ENCODE measurements around the gene NSMCE1. TPM values are rescaled to one million over a fixed set of nuclear protein-coding genes. Genes with fewer than 3 reads are reported as not detected.
"Not testable (repeated sequence)": the region's sequence is repeated elsewhere in the genome, so short reads cannot be mapped to it uniquely, and the experiment has no call there.

Gene NSMCE1
- total and polyA plus RNA-seq, 4 donors = 50.4 to 76.9 (median 66.8) TPM

- Histone ChIP-seq H3K36me3 (ENCODE audit: control insufficient read depth, insufficient read depth, low read length) (no peaks in the 10 kb centered on the region), H3K27me3 (ENCODE audit: control insufficient read depth, insufficient read depth, low read length) (no peaks in the 10 kb centered on the region), H3K4me3 (ENCODE audit: low read depth, low read length) (peak within 1 kb of the TSS; percentile 95), H3K9me3 (ENCODE audit: control insufficient read depth, insufficient read depth, low read length) (no peaks in the 10 kb centered on the region), H3K4me1 (ENCODE audit: control insufficient read depth, insufficient read depth, low read length) (peaks cover 17% of the 10 kb centered on the region), H3K27ac (ENCODE audit: low read depth, low read length) (peak within 1 kb of the TSS; percentile 99)
- 0% methylated on average over 70 of the region's 70 CpGs for WGBS (ENCODE audit: insufficient coverage)
- DNase-seq (ENCODE audit: low read depth in 4 of 6, low spot score in 6 of 6) = peak; percentile 99 to 100 (median 100)
Measured at GRCh38 chr16:27203507-27204311, 64.9 kb downstream of the NSMCE1 start, which contains the start of gene KDM8. KDM8 (plus strand) TSS chr16:27203526; CDS start chr16:27210124, 6,598 bp downstream.

GRCh38 chr16:27202923-27203506, 65.6 kb downstream of the NSMCE1 start:
- H3K36me3 ChIP-seq (ENCODE audit: control insufficient read depth, insufficient read depth, low read length) = no peaks in the 10 kb centered on the region
- peak overlapping the region; percentile 95 for H3K4me3 ChIP-seq (ENCODE audit: low read depth, low read length)
- no peaks in the 10 kb centered on the region for H3K27me3 ChIP-seq (ENCODE audit: control insufficient read depth, insufficient read depth, low read length)
- 27% methylated on average over 18 of the region's 19 CpGs for WGBS (ENCODE audit: insufficient coverage)
- H3K4me1 ChIP-seq (ENCODE audit: control insufficient read depth, insufficient read depth, low read length) = peaks cover 17% of the 10 kb centered on the region
- no peaks in the 10 kb centered on the region for H3K9me3 ChIP-seq (ENCODE audit: control insufficient read depth, insufficient read depth, low read length)
- H3K27ac ChIP-seq (ENCODE audit: low read depth, low read length) = peak overlapping the region; percentile 99
- DNase-seq (ENCODE audit: low read depth in 4 of 6, low spot score in 6 of 6) = no peak

GRCh38 chr16:27200914-27201313, 67.7 kb downstream of the NSMCE1 start:
- H3K4me3 ChIP-seq (ENCODE audit: low read depth, low read length); H3K9me3 ChIP-seq (ENCODE audit: control insufficient read depth, insufficient read depth, low read length); H3K27ac ChIP-seq (ENCODE audit: low read depth, low read length); DNase-seq (ENCODE audit: low read depth in 4 of 6, low spot score in 6 of 6); H3K36me3 ChIP-seq (ENCODE audit: control insufficient read depth, insufficient read depth, low read length); H3K27me3 ChIP-seq (ENCODE audit: control insufficient read depth, insufficient read depth, low read length): not testable (repeated sequence)
- peaks cover 17% of the 10 kb centered on the region for H3K4me1 ChIP-seq (ENCODE audit: control insufficient read depth, insufficient read depth, low read length)
- WGBS (ENCODE audit: insufficient coverage) = no CpG with 5 or more reads among the region's 3 CpGs

- Histone ChIP-seq H3K4me3 (ENCODE audit: low read depth, low read length) (no peak overlapping the region), H3K36me3 (ENCODE audit: control insufficient read depth, insufficient read depth, low read length) (no peaks in the 10 kb centered on the region), H3K27me3 (ENCODE audit: control insufficient read depth, insufficient read depth, low read length) (no peaks in the 10 kb centered on the region), H3K9me3 (ENCODE audit: control insufficient read depth, insufficient read depth, low read length) (no peaks in the 10 kb centered on the region), H3K27ac (ENCODE audit: low read depth, low read length) (no peak overlapping the region), H3K4me1 (ENCODE audit: control insufficient read depth, insufficient read depth, low read length) (peaks cover 15% of the 10 kb centered on the region)
- no peak for DNase-seq (ENCODE audit: low read depth in 4 of 6, low spot score in 6 of 6)
- WGBS (ENCODE audit: insufficient coverage) = no CpG with 5 or more reads among the region's 1 CpG
Measured at GRCh38 chr16:27199736-27200135, 68.8 kb downstream of the NSMCE1 start.

- no peaks in the 10 kb centered on the region for H3K27me3 ChIP-seq (ENCODE audit: control insufficient read depth, insufficient read depth, low read length)
Measured at GRCh38 chr16:27199235-27199586, 69.4 kb downstream of the NSMCE1 start.

GRCh38 chr16:27198451-27199234, 69.9 kb downstream of the NSMCE1 start:
- Histone ChIP-seq H3K27me3 (ENCODE audit: control insufficient read depth, insufficient read depth, low read length) (no peaks in the 10 kb centered on the region), H3K9me3 (ENCODE audit: control insufficient read depth, insufficient read depth, low read length) (no peaks in the 10 kb centered on the region), H3K4me1 (ENCODE audit: control insufficient read depth, insufficient read depth, low read length) (peaks cover 5% of the 10 kb centered on the region), H3K4me3 (ENCODE audit: low read depth, low read length) (no peak overlapping the region), H3K36me3 (ENCODE audit: control insufficient read depth, insufficient read depth, low read length) (no peaks in the 10 kb centered on the region), H3K27ac (ENCODE audit: low read depth, low read length) (no peak overlapping the region)
- DNase-seq (ENCODE audit: low read depth in 4 of 6, low spot score in 6 of 6) = no peak
- WGBS (ENCODE audit: insufficient coverage) = 88% methylated on average over 11 of the region's 12 CpGs

More at GRCh38 chr16:27199235-27199586, 69.4 kb downstream of the NSMCE1 start:
- Histone ChIP-seq H3K4me3 (ENCODE audit: low read depth, low read length) (no peak overlapping the region), H3K9me3 (ENCODE audit: control insufficient read depth, insufficient read depth, low read length) (no peaks in the 10 kb centered on the region), H3K36me3 (ENCODE audit: control insufficient read depth, insufficient read depth, low read length) (no peaks in the 10 kb centered on the region), H3K4me1 (ENCODE audit: control insufficient read depth, insufficient read depth, low read length) (peaks cover 10% of the 10 kb centered on the region), H3K27ac (ENCODE audit: low read depth, low read length) (no peak overlapping the region)
- WGBS (ENCODE audit: insufficient coverage) = 93% methylated on average over 2 of the region's 3 CpGs
- DNase-seq (ENCODE audit: low read depth in 4 of 6, low spot score in 6 of 6) = no peak

- WGBS (ENCODE audit: insufficient coverage) = 89% methylated on average over 4 of the region's 4 CpGs
- no peaks in the 10 kb centered on the region for H3K4me1 ChIP-seq (ENCODE audit: control insufficient read depth, insufficient read depth, low read length)
- DNase-seq (ENCODE audit: low read depth in 4 of 6, low spot score in 6 of 6) = no peak
Measured at GRCh38 chr16:27197004-27197403, 71.6 kb downstream of the NSMCE1 start.

GRCh38 chr16:27195941-27196595, 72.5 kb downstream of the NSMCE1 start:
- Histone ChIP-seq H3K9me3 (ENCODE audit: control insufficient read depth, insufficient read depth, low read length) (no peaks in the 10 kb centered on the region), H3K4me1 (ENCODE audit: control insufficient read depth, insufficient read depth, low read length) (no peaks in the 10 kb centered on the region), H3K4me3 (ENCODE audit: low read depth, low read length) (no peak overlapping the region), H3K36me3 (ENCODE audit: control insufficient read depth, insufficient read depth, low read length) (no peaks in the 10 kb centered on the region), H3K27ac (ENCODE audit: low read depth, low read length) (no peak overlapping the region), H3K27me3 (ENCODE audit: control insufficient read depth, insufficient read depth, low read length) (no peaks in the 10 kb centered on the region)
- no peak for DNase-seq (ENCODE audit: low read depth in 4 of 6, low spot score in 6 of 6)
- 92% methylated on average over 9 of the region's 9 CpGs for WGBS (ENCODE audit: insufficient coverage)

More at GRCh38 chr16:27197004-27197403, 71.6 kb downstream of the NSMCE1 start:
- Histone ChIP-seq H3K36me3 (ENCODE audit: control insufficient read depth, insufficient read depth, low read length) (no peaks in the 10 kb centered on the region), H3K9me3 (ENCODE audit: control insufficient read depth, insufficient read depth, low read length) (no peaks in the 10 kb centered on the region), H3K27ac (ENCODE audit: low read depth, low read length) (no peak overlapping the region), H3K4me3 (ENCODE audit: low read depth, low read length) (no peak overlapping the region), H3K27me3 (ENCODE audit: control insufficient read depth, insufficient read depth, low read length) (no peaks in the 10 kb centered on the region)

GRCh38 chr16:27195076-27195741, 73.4 kb downstream of the NSMCE1 start:
- WGBS (ENCODE audit: insufficient coverage) = 77% methylated on average over 5 of the region's 6 CpGs

More at GRCh38 chr16:27195076-27195741, 73.4 kb downstream of the NSMCE1 start:
- Histone ChIP-seq H3K27ac (ENCODE audit: low read depth, low read length) (no peak overlapping the region), H3K36me3 (ENCODE audit: control insufficient read depth, insufficient read depth, low read length) (no peaks in the 10 kb centered on the region), H3K27me3 (ENCODE audit: control insufficient read depth, insufficient read depth, low read length) (no peaks in the 10 kb centered on the region), H3K4me3 (ENCODE audit: low read depth, low read length) (no peak overlapping the region), H3K9me3 (ENCODE audit: control insufficient read depth, insufficient read depth, low read length) (no peaks in the 10 kb centered on the region), H3K4me1 (ENCODE audit: control insufficient read depth, insufficient read depth, low read length) (no peaks in the 10 kb centered on the region)
- DNase-seq (ENCODE audit: low read depth in 4 of 6, low spot score in 6 of 6) = no peak
